Femur (tissue), 1 donor: ENCODE measurements around the gene ALG10.
A peak's percentile ranks its signal among the peaks of the same experiment; 100 is the strongest.
"Not testable (repeated sequence)": the region's sequence is repeated elsewhere in the genome, so short reads cannot be mapped to it uniquely, and the experiment has no call there.

ENCODE experiments used
- DNase-seq: peaks from one replicate; pipeline ENCODE4 v3.0.0-alpha.2; 2017

ALG10 gene

GRCh38 chr12:34022079-34022830 lies at the start of gene ALG10:
Gene ALG10, plus strand, starts transcription at chr12:34022496. Its CDS starts 104 bp downstream, at chr12:34022600.
- peak; percentile 99 for DNase-seq

- DNase-seq: not testable (repeated sequence)
These were observed 49.4 kb upstream of the ALG10 start for GRCh38 chr12:33972884-33973283.

- no peak for DNase-seq
These were observed 44.4 kb upstream of the ALG10 start for GRCh38 chr12:33977887-33978286.

- DNase-seq: no peak
These were observed 34.0 kb upstream of the ALG10 start for GRCh38 chr12:33988197-33988805.

- no peak for DNase-seq
These were observed 33.4 kb upstream of the ALG10 start for GRCh38 chr12:33988913-33989312.

- no peak for DNase-seq
These were observed 27.2 kb upstream of the ALG10 start for GRCh38 chr12:33994857-33995808.

GRCh38 chr12:34008835-34009234 lies 13.5 kb upstream of the ALG10 start:
- not testable (repeated sequence) for DNase-seq

GRCh38 chr12:34016361-34016760 lies 5.9 kb upstream of the ALG10 start:
- DNase-seq: no peak

GRCh38 chr12:34021071-34021470 lies 1.2 kb upstream of the ALG10 start:
- no peak for DNase-seq

GRCh38 chr12:34027661-34028060 lies 5.4 kb downstream of the ALG10 start:
- not testable (repeated sequence) for DNase-seq

- no peak for DNase-seq
These were observed 8.3 kb downstream of the ALG10 start for GRCh38 chr12:34030591-34030990.

GRCh38 chr12:34033628-34034296 lies 11.5 kb downstream of the ALG10 start:
- no peak for DNase-seq

GRCh38 chr12:34038357-34038756 lies 16.1 kb downstream of the ALG10 start:
- not testable (repeated sequence) for DNase-seq

- no peak for DNase-seq
These were observed 24.3 kb downstream of the ALG10 start for GRCh38 chr12:34046570-34046969.

GRCh38 chr12:34047855-34048254 lies 25.6 kb downstream of the ALG10 start:
- not testable (repeated sequence) for DNase-seq

- DNase-seq: no peak
These were observed 26.4 kb downstream of the ALG10 start for GRCh38 chr12:34048714-34049113.

- no peak for DNase-seq
These were observed 29.2 kb downstream of the ALG10 start for GRCh38 chr12:34051486-34051885.

- no peak for DNase-seq
These were observed 32.6 kb downstream of the ALG10 start for GRCh38 chr12:34054938-34055337.
